CD14-positive monocyte (primary cell): ENCODE results near the gene ERFE. TPM values are rescaled to one million over a fixed set of nuclear protein-coding genes. Genes with fewer than 3 reads are reported as not detected.

ENCODE experiments used
- DNase-seq, 3 donors: peaks; one replicate each; pipeline ENCODE4 v3.0.0-alpha.2; 2011 to 2022
- H2AFZ ChIP-seq: 2 replicates; pipeline ENCODE4 v1.6.0; 2012; ENCODE audit warnings: mild to moderate bottlenecking, low read depth, low read length, inconsistent platforms; ENCODE audit not compliant: insufficient read depth, poor library complexity, severe bottlenecking
- H3K27ac ChIP-seq, 2 donors: 1 replicate in 1 of 2; 2 replicates in 1 of 2; pipeline ENCODE4 v1.5.1; 2012 to 2013; ENCODE audit warnings: low read length in 2 of 2, control low read depth in 1 of 2, inconsistent platforms in 1 of 2, low read depth in 1 of 2, mild to moderate bottlenecking in 1 of 2
- H3K27me3 ChIP-seq, 2 donors: one replicate each; pipeline versions ENCODE4 v1.6.0 to v1.6.1; 2011 to 2013; ENCODE audit warnings: low read length in 2 of 2; ENCODE audit not compliant: control insufficient read depth in 2 of 2, insufficient read depth in 2 of 2
- H3K36me3 ChIP-seq, 2 donors: replicated peaks in 1 of 2; 1 replicate in 1 of 2; 2 replicates in 1 of 2; pipeline versions ENCODE4 v1.5.1 to v1.6.1; 2012 to 2013; ENCODE audit warnings: low read length in 2 of 2, control low read depth in 1 of 2, inconsistent platforms in 1 of 2, mild to moderate bottlenecking in 1 of 2; ENCODE audit not compliant: insufficient read depth in 2 of 2, control insufficient read depth in 1 of 2
- H3K4me1 ChIP-seq, 2 donors: 1 replicate in 1 of 2; 2 replicates in 1 of 2; pipeline versions ENCODE4 v1.5.1 to v1.6.1; 2012 to 2013; ENCODE audit warnings: low read length in 2 of 2, control low read depth in 1 of 2, inconsistent platforms in 1 of 2, mild to moderate bottlenecking in 1 of 2, moderate library complexity in 1 of 2; ENCODE audit not compliant: insufficient read depth in 2 of 2, control insufficient read depth in 1 of 2
- H3K4me2 ChIP-seq: replicated peaks from 2 replicates; pipeline ENCODE3; 2012; ENCODE audit warnings: low read length, moderate library complexity, mild to moderate bottlenecking; ENCODE audit not compliant: poor library complexity, severe bottlenecking; ENCODE audit errors: extremely low read depth
- H3K4me3 ChIP-seq, 3 experiments: fragments of 200-600 bp in 1 of 3; sonication (generic) in 1 of 3; replicated peaks in 1 of 3; 1 replicate in 2 of 3; 2 replicates in 1 of 3; pipeline ENCODE4 v1.5.1; 2011 to 2013; ENCODE audit warnings: low read length in 3 of 3, mild to moderate bottlenecking in 3 of 3, control low read depth in 2 of 3, low read depth in 2 of 3, inconsistent platforms in 1 of 3, moderate library complexity in 1 of 3
- H3K79me2 ChIP-seq: 2 replicates; pipeline ENCODE4 v1.6.0; 2012; ENCODE audit warnings: mild to moderate bottlenecking, control low read depth, inconsistent platforms, low read length, moderate library complexity; ENCODE audit not compliant: insufficient read depth
- H3K9ac ChIP-seq: 2 replicates; pipeline ENCODE4 v1.6.0; 2017; ENCODE audit warnings: low read length, mild to moderate bottlenecking; ENCODE audit not compliant: insufficient read depth, poor library complexity, severe bottlenecking
- H3K9me3 ChIP-seq, 2 donors: replicated peaks in 1 of 2; 1 replicate in 1 of 2; 2 replicates in 1 of 2; pipeline versions ENCODE4 v1.5.1 to v1.6.1; 2012 to 2013; ENCODE audit warnings: low read length in 2 of 2, control low read depth in 1 of 2; ENCODE audit not compliant: control insufficient read depth in 1 of 2, insufficient read depth in 1 of 2
- H4K20me1 ChIP-seq: 2 replicates; pipeline ENCODE4 v1.6.0; 2012; ENCODE audit warnings: mild to moderate bottlenecking, low read length, control low read depth, moderate library complexity; ENCODE audit not compliant: insufficient read depth
- H3K27ac Mint-ChIP-seq, 7 donors: one replicate each; pipeline ENCODE4 v1.8.0; 2020; ENCODE audit warnings: mild to moderate bottlenecking in 7 of 7, mixed read lengths in 7 of 7, moderate library complexity in 6 of 7, inconsistent platforms in 2 of 7
- H3K27me3 Mint-ChIP-seq, 3 donors: one replicate each; pipeline ENCODE4 v1.8.0; 2021 to 2022; ENCODE audit warnings: low read depth in 3 of 3, mild to moderate bottlenecking in 3 of 3, mixed read lengths in 3 of 3, moderate library complexity in 3 of 3, inconsistent platforms in 1 of 3
- H3K36me3 Mint-ChIP-seq, 2 donors: one replicate each; pipeline ENCODE4 v1.8.0; 2020; ENCODE audit warnings: mixed read lengths in 2 of 2, inconsistent platforms in 1 of 2, mild to moderate bottlenecking in 1 of 2
- H3K4me1 Mint-ChIP-seq: one replicate; pipeline ENCODE4 v1.8.0; 2020; ENCODE audit warnings: mild to moderate bottlenecking, mixed read lengths
- H3K4me3 Mint-ChIP-seq, 2 donors: one replicate each; pipeline ENCODE4 v1.8.0; 2020; ENCODE audit warnings: mild to moderate bottlenecking in 2 of 2, mixed read lengths in 2 of 2, moderate library complexity in 1 of 2
- H3K9me3 Mint-ChIP-seq, 7 donors: one replicate each; pipeline ENCODE4 v1.8.0; 2020 to 2022; ENCODE audit warnings: mixed read lengths in 7 of 7, mild to moderate bottlenecking in 6 of 7, moderate library complexity in 6 of 7, inconsistent platforms in 2 of 7
- CTCF ChIP-seq: fragments of 200-600 bp; IDR thresholded peaks from one replicate; pipeline ENCODE4 v1.8.0; 2022; ENCODE audit warnings: antibody characterized with exemption, mild to moderate bottlenecking
- WGBS: methylation state at CpG from one replicate; pipeline ENCODE4 v1.1.5; 2013; ENCODE audit warnings: missing lambda C conversion rate; ENCODE audit not compliant: insufficient coverage; 5-methylcytosine and 5-hydroxymethylcytosine counted together
- intact Hi-C, 2 donors: fragments of 100-400 bp; cut with micrococcal nuclease; formaldehyde crosslinking; loops; one replicate each; pipeline versions ENCODE4 v1.15.0 to v1.15.1; 2023
- polyA plus RNA-seq, 3 donors: library from polyadenylated mRNA; depleted of rRNA in 1 of 3; unstranded in 2 of 3; stranded (reverse) in 1 of 3; fragments of 300-500 nt in 2 of 3; fragments of >200 nt in 1 of 3; fragmentation: Illumina TruSeq in 2 of 3; gene quantifications; 1 replicate in 2 of 3; 2 replicates in 1 of 3; pipeline ENCODE4 v1.2.3, GENCODE V29; 2012 to 2021

The ERFE gene
- polyA plus RNA-seq, 3 donors, result not detected

- Mint-ChIP-seq H3K4me1 (peaks cover 7% of the 10 kb centered on the region), H3K4me3 (no peak overlapping the region), H3K27ac (no peak overlapping the region), H3K27me3 (peaks cover 0 to 3% (median 1%) of the 10 kb centered on the region in 3 donors), H3K9me3 (no peaks in the 10 kb centered on the region), H3K36me3 (peaks cover 84 to 95% of the 10 kb centered on the region in 2 donors)
- intact Hi-C loops, result no loop called here
- Histone ChIP-seq H2AFZ (no peak overlapping the region), H3K27me3 (no peaks in the 10 kb centered on the region), H3K9ac (no peak overlapping the region), H4K20me1 (no peaks in the 10 kb centered on the region), H3K9me3 (no peaks in the 10 kb centered on the region), H3K4me1 (no peaks in the 10 kb centered on the region), H3K4me3 (no peak overlapping the region), H3K79me2 (no peaks in the 10 kb centered on the region), H3K27ac (no peak overlapping the region), H3K36me3 (peaks cover 87 to 98% of the 10 kb centered on the region in 2 donors), H3K4me2 (no peak overlapping the region)
- TF ChIP-seq CTCF, result no peak
- no peak for DNase-seq
- whole genome bisulfite sequencing, result no CpG with 5 or more reads among the region's 2 CpGs
Measured at GRCh38 chr2:238173692-238174091, 14.9 kb downstream of the ERFE start.

- H3K9me3 Mint-ChIP-seq, result no peaks in the 10 kb centered on the region
- Histone ChIP-seq H3K4me1 (no peaks in the 10 kb centered on the region), H3K4me2 (no peak overlapping the region), H2AFZ (no peak overlapping the region), H4K20me1 (no peaks in the 10 kb centered on the region), H3K79me2 (no peaks in the 10 kb centered on the region), H3K9ac (no peak overlapping the region), H3K9me3 (no peaks in the 10 kb centered on the region), H3K36me3 (peaks cover 88 to 98% of the 10 kb centered on the region in 2 donors), H3K4me3 (no peak overlapping the region), H3K27me3 (no peaks in the 10 kb centered on the region), H3K27ac (no peak overlapping the region)
- no peak for DNase-seq
- H3K27ac Mint-ChIP-seq, result no peak overlapping the region
- WGBS, result 100% methylated on average over 8 of the region's 8 CpGs
- no peak overlapping the region for H3K4me3 Mint-ChIP-seq
- H3K27me3 Mint-ChIP-seq, result peaks cover 0 to 3% (median 1%) of the 10 kb centered on the region in 3 donors
- intact Hi-C loops, result no loop called here
- H3K4me1 Mint-ChIP-seq, result peaks cover 7% of the 10 kb centered on the region
- H3K36me3 Mint-ChIP-seq, result peaks cover 84 to 95% of the 10 kb centered on the region in 2 donors
- no peak for TF ChIP-seq CTCF
Measured at GRCh38 chr2:238174291-238174690, 15.5 kb downstream of the ERFE start.
